Fibroblast of pulmonary artery (primary cell): ENCODE results near the gene MOBP.

Source experiments
- DNase-seq: peaks from one replicate; pipeline ENCODE4 v3.0.0-alpha.2; 2010; ENCODE audit warnings: low read depth
- H3K4me3 ChIP-seq: replicated peaks from 2 replicates; pipeline ENCODE4 v1.5.1; 2011; ENCODE audit warnings: low read depth, mild to moderate bottlenecking, control low read depth, low read length, moderate library complexity
- TF ChIP-seq, protein P1 (sequence below): IDR thresholded peaks from 2 replicates; pipeline ENCODE4 v1.5.1; 2011; ENCODE audit warnings: mild to moderate bottlenecking, control low read depth, low read length, inconsistent platforms; ENCODE audit errors: missing control alignments

Gene MOBP

GRCh38 chr3:39521456-39521855 is 54.0 kb downstream of the MOBP start:
- no peak overlapping the region for H3K4me3 ChIP-seq
- TF ChIP-seq, protein P1, sequence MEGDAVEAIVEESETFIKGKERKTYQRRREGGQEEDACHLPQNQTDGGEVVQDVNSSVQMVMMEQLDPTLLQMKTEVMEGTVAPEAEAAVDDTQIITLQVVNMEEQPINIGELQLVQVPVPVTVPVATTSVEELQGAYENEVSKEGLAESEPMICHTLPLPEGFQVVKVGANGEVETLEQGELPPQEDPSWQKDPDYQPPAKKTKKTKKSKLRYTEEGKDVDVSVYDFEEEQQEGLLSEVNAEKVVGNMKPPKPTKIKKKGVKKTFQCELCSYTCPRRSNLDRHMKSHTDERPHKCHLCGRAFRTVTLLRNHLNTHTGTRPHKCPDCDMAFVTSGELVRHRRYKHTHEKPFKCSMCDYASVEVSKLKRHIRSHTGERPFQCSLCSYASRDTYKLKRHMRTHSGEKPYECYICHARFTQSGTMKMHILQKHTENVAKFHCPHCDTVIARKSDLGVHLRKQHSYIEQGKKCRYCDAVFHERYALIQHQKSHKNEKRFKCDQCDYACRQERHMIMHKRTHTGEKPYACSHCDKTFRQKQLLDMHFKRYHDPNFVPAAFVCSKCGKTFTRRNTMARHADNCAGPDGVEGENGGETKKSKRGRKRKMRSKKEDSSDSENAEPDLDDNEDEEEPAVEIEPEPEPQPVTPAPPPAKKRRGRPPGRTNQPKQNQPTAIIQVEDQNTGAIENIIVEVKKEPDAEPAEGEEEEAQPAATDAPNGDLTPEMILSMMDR = no peak
- no peak for DNase-seq

DNA sequence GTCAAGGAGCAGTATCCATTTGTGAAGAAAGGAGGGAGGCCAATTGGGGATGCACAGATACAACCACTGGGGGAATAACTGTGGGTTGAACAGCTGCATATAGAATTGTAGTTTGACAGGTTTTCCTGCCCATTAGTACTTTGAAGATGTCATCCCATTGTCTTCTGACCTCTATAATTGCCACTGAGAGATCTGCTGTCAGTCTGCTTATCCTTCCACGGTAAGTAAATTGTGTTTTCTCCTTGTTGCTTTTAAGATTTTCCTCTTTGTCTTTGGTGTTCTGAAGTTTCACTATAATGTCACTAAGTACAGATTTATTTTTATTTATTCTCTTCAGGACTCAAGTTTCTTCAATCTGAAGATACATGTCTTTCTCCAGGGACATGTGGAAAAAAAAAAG is 56.6 kb downstream of the MOBP start:
- no peak for DNase-seq
- no peak overlapping the region for H3K4me3 ChIP-seq
- TF ChIP-seq, protein P1 = no peak

GRCh38 chr3:39528844-39529243 is 61.4 kb downstream of the MOBP start:
- TF ChIP-seq, protein P1 = no peak
- H3K4me3 ChIP-seq = no peak overlapping the region
- DNase-seq = no peak

GRCh38 chr3:39529577-39529976 is 62.1 kb downstream of the MOBP start:
- no peak overlapping the region for H3K4me3 ChIP-seq
- no peak for DNase-seq
- TF ChIP-seq, protein P1 = no peak

DNA sequence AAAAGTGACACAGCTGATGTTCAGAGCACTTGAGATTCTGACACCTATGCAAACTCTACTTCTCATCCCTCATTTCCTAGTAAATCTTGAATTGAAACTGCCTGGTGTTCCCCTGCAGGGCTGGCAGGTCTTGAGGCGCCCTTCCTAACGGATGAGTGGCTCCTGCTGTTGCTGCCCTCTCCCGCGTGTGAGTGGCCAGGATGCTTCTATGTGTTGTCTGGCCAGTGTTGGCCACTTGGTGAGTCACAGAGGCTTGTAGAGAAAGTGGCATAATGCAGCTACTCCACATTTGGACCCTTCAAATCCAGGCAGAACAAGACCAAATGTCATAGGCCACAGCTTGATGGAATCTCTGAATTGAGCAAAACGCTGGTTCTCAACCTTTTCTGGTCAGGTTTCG is 63.6 kb downstream of the MOBP start:
- DNase-seq = peak; percentile 17
- H3K4me3 ChIP-seq = no peak overlapping the region
- TF ChIP-seq, protein P1 = no peak

- H3K4me3 ChIP-seq = no peak overlapping the region
- peak; percentile 95 for DNase-seq
- TF ChIP-seq, protein P1 = no peak
These were observed 64.2 kb downstream of the MOBP start for GRCh38 chr3:39531665-39532064.

DNA sequence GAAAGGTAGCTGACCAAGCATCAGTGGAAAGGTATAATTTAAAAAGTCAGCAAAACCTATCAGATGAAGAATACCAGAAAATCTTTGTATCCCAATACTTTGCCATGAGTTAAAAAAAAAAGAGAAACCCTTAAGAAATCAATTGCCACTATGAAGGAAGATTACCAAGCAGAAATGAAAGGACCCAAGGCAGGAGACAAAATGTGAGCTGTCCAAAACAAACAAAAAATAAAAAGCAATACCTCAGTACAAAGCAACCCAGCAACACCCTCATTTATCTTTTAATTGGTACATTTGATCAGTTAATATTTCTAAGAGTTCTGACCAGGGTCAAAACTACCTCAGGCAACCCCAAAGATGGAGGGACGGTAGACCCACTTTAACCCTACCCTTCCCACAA is 65.3 kb downstream of the MOBP start:
- DNase-seq = no peak

More for the DNA sequence above, 65.3 kb downstream of the MOBP start:
- no peak overlapping the region for H3K4me3 ChIP-seq
- TF ChIP-seq, protein P1 = no peak
